Parathyroid adenoma (tissue), 2 donors: ENCODE measurements around the gene ARHGAP30.

Source experiments
- H2AFZ ChIP-seq: fragments of 300-600 bp; sonication (generic); one replicate; pipeline ENCODE4 v1.7.0; 2017; ENCODE audit warnings: antibody characterized with exemption, mild to moderate bottlenecking
- H3K27ac ChIP-seq: fragments of 300-600 bp; sonication (generic); one replicate; pipeline ENCODE4 v1.7.0; 2017
- H3K27me3 ChIP-seq: fragments of 300-600 bp; sonication (generic); one replicate; pipeline ENCODE4 v1.7.0; 2017; ENCODE audit warnings: low read length; ENCODE audit not compliant: control insufficient read depth, insufficient read depth
- H3K36me3 ChIP-seq: fragments of 300-600 bp; sonication (generic); one replicate; pipeline ENCODE4 v1.7.0; 2017; ENCODE audit warnings: low read length; ENCODE audit not compliant: control insufficient read depth, insufficient read depth
- H3K4me1 ChIP-seq: fragments of 300-600 bp; sonication (generic); one replicate; pipeline ENCODE4 v1.7.0; 2017; ENCODE audit warnings: control low read depth
- H3K4me2 ChIP-seq: fragments of 300-600 bp; sonication (generic); one replicate; pipeline ENCODE4 v1.7.0; 2017; ENCODE audit warnings: low read length
- H3K4me3 ChIP-seq: fragments of 300-600 bp; sonication (generic); one replicate; pipeline ENCODE4 v1.7.0; 2017; ENCODE audit warnings: low read depth, low read length
- H3K79me2 ChIP-seq: fragments of 300-600 bp; sonication (generic); one replicate; pipeline ENCODE4 v1.7.0; 2017; ENCODE audit warnings: control low read depth
- H3K9ac ChIP-seq: fragments of 300-600 bp; sonication (generic); one replicate; pipeline ENCODE4 v1.7.0; 2017; ENCODE audit warnings: mild to moderate bottlenecking
- H3K9me3 ChIP-seq: fragments of 300-600 bp; sonication (generic); one replicate; pipeline ENCODE4 v1.7.0; 2017; ENCODE audit warnings: low read length; ENCODE audit not compliant: control insufficient read depth
- TF ChIP-seq, protein P1 (sequence below): fragments of 300-600 bp; sonication (generic); IDR thresholded peaks from one replicate; pipeline ENCODE4 v1.7.0; 2017; ENCODE audit warnings: antibody characterized with exemption, mild to moderate bottlenecking
- donor health status: primary hyperparathyroidism.

ARHGAP30 gene

GRCh38 chr1:161048949-161049722 is 20.6 kb downstream of the ARHGAP30 start:
- Histone ChIP-seq H2AFZ (no peak overlapping the region), H3K79me2 (peaks cover 7% of the 10 kb centered on the region), H3K9me3 (no peaks in the 10 kb centered on the region), H3K9ac (no peak overlapping the region), H3K27me3 (no peaks in the 10 kb centered on the region), H3K4me1 (peaks cover 6% of the 10 kb centered on the region), H3K4me3 (no peak overlapping the region), H3K4me2 (no peak overlapping the region), H3K36me3 (no peaks in the 10 kb centered on the region), H3K27ac (no peak overlapping the region)
- TF ChIP-seq, protein P1, sequence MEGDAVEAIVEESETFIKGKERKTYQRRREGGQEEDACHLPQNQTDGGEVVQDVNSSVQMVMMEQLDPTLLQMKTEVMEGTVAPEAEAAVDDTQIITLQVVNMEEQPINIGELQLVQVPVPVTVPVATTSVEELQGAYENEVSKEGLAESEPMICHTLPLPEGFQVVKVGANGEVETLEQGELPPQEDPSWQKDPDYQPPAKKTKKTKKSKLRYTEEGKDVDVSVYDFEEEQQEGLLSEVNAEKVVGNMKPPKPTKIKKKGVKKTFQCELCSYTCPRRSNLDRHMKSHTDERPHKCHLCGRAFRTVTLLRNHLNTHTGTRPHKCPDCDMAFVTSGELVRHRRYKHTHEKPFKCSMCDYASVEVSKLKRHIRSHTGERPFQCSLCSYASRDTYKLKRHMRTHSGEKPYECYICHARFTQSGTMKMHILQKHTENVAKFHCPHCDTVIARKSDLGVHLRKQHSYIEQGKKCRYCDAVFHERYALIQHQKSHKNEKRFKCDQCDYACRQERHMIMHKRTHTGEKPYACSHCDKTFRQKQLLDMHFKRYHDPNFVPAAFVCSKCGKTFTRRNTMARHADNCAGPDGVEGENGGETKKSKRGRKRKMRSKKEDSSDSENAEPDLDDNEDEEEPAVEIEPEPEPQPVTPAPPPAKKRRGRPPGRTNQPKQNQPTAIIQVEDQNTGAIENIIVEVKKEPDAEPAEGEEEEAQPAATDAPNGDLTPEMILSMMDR: no peak

GRCh38 chr1:161047436-161048420 is 22.0 kb downstream of the ARHGAP30 start:
- Histone ChIP-seq H3K36me3 (no peaks in the 10 kb centered on the region), H3K4me3 (no peak overlapping the region), H3K9me3 (no peaks in the 10 kb centered on the region), H3K27me3 (no peaks in the 10 kb centered on the region), H3K4me2 (no peak overlapping the region), H3K4me1 (peaks cover 6% of the 10 kb centered on the region), H3K79me2 (peaks cover 8% of the 10 kb centered on the region), H3K9ac (no peak overlapping the region), H2AFZ (no peak overlapping the region), H3K27ac (no peak overlapping the region)
- TF ChIP-seq, protein P1: no peak

DNA sequence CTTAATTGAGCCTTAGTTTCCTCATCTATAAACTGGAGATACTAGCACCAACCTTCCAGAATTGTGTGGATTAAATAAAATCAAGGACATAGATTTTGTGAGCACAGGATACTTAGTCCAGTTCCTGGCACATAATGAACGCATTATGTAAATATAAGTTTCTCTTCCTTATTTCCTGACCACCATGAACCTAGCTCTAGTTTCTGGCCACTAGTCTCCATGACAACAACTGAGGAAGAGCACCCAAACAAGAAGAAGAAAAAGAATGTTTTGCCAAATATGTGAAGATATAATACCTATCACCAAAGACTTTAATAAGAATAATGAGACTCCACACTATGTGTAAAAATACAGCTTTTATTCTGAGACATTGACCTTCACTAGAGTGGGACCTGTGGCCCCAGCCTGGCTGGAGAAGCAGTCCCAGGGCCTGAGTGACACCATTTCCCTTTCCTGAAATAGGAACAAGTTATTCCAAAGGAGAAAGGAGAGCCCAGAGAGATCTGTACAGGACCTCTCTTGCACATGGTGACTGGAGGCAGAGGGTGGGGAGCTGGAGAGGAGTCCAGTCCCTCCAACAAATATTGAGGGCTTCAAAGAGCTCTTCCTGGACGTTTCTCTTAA is 23.0 kb downstream of the ARHGAP30 start:
- Histone ChIP-seq H3K79me2 (peaks cover 8% of the 10 kb centered on the region), H3K27ac (peak overlapping the region; percentile 98), H3K4me3 (peak overlapping the region; percentile 87), H3K9ac (no peak overlapping the region), H3K4me1 (peaks cover 6% of the 10 kb centered on the region), H2AFZ (peak overlapping the region; percentile 92), H3K9me3 (no peaks in the 10 kb centered on the region), H3K4me2 (peak overlapping the region; percentile 82), H3K27me3 (no peaks in the 10 kb centered on the region), H3K36me3 (no peaks in the 10 kb centered on the region)
- TF ChIP-seq, protein P1: no peak

GRCh38 chr1:161045736-161046604 is 23.7 kb downstream of the ARHGAP30 start, which contains the start of gene USF1:
TSS of gene USF1 (minus strand) at chr1:161045977. CDS start at chr1:161043275, 2,702 bp downstream.
- peaks cover 6% of the 10 kb centered on the region for H3K4me1 ChIP-seq
- no peaks in the 10 kb centered on the region for H3K27me3 ChIP-seq
- peak within 1 kb of the TSS; percentile 82 for H3K4me2 ChIP-seq
- H3K9ac ChIP-seq: peak within 1 kb of the TSS; percentile 22
- H3K79me2 ChIP-seq: peaks cover 8% of the 10 kb centered on the region
- peak within 1 kb of the TSS; percentile 92 for H2AFZ ChIP-seq
- H3K27ac ChIP-seq: peak within 1 kb of the TSS; percentile 98
- H3K9me3 ChIP-seq: no peaks in the 10 kb centered on the region
- no peaks in the 10 kb centered on the region for H3K36me3 ChIP-seq
- H3K4me3 ChIP-seq: peak within 1 kb of the TSS; percentile 87
- TF ChIP-seq, protein P1: no peak
